ENCODE results near the gene PTPRC.
A peak's percentile ranks its signal among the peaks of the same experiment; 100 is the strongest.

The PTPRC gene

DNA sequence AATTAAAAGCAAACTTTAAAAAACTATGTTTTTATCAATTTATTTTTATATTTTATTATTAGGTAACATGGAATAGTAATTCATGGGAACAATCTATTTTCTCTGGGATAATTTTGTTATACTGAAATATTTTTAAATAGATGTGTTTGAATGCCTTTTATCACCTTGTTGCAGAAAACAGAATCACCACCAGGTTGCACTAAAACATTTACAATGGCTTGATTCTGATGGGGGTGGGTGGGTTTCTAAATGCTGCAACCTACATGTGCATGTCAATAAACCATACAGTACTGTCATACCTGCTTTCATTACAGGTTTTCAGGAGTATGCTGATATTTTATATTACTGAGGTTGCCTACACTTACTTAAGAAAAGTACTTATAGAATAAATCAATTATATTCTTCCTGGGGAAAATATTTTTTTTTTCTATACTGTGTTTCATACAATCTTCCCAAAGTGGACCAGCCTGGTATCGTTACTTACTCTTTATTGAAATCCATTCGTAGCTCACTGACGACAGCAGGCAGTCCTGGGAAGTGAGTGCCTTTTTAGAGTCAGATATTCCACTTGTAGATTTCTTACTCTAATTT is 132.8 kb downstream of the PTPRC start:
- Histone ChIP-seq H3K27ac (no peak overlapping the region), H3K4me2 (no peak overlapping the region), H3K27me3 (no peaks in the 10 kb centered on the region), H3K4me1 (peaks cover 14 to 43% (median 22%) of the 10 kb centered on the region in 10 experiments), H3K36me3 (no peaks in the 10 kb centered on the region), H3K9me3 (replicated peaks in 1 of 11) (peaks cover 0 to 9% (median 4%) of the 10 kb centered on the region in 11 experiments; a peak in 8 of 22 replicates), H3K9ac (no peak overlapping the region), H3K4me3 (no peak overlapping the region), H4K20me1 (no peaks in the 10 kb centered on the region)
- no peak for TF ChIP-seq Cebpa-rat (IDR thresholded peaks at IDR 0.05)

DNA sequence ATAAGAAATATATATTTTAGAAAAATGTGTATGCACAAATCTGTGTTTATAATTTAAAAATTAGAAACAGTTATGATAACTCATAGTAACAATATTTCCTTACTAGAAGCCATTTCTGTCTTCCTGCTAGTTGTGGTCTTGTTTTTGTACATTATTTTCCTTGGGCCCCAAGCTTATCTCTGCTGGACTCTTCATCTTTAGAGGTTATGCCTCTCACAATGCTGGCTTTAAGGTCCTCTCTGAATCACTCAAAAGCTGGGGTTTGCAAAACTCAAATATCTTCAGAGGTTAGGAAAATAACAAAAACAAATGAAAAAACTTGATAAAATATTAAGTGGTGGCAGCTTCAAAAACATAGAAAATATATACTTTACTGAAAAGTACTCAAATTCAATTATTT is 133.8 kb downstream of the PTPRC start:
- Histone ChIP-seq H4K20me1 (no peaks in the 10 kb centered on the region), H3K27me3 (no peaks in the 10 kb centered on the region), H3K9ac (no peak overlapping the region), H3K4me1 (peaks cover 15 to 52% (median 31%) of the 10 kb centered on the region in 10 experiments), H3K36me3 (no peaks in the 10 kb centered on the region), H3K9me3 (replicated peaks in 1 of 11) (peaks cover 0 to 9% (median 4%) of the 10 kb centered on the region in 11 experiments; a peak in 8 of 22 replicates), H3K27ac (no peak overlapping the region), H3K4me3 (no peak overlapping the region), H3K4me2 (peak overlapping the region in 3 of 11 experiments; percentile 34 to 87 (median 67); a peak in 4 of 22 replicates)
- TF ChIP-seq Cebpa-rat (IDR thresholded peaks at IDR 0.05): no peak

DNA sequence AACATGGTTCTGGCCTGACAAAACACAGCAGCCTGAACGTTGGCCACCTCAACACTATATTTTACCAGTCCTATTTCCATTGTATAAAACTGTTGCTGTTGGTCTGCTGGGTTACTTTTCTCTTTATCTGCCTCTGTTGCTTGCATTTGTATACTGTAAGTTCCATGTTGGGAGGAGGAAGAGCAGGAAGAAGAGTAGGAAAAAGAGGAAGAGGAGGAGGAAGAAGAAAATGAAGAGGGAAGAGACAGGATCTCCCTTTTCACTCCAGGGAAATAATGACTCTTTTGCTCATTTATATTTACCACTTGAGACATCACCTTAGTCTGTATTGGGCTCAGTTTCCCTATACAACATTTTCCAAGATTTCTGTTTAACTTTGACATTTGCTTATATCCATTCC is 134.2 kb downstream of the PTPRC start:
- H3K27me3 ChIP-seq: no peaks in the 10 kb centered on the region
- H3K4me1 ChIP-seq: peaks cover 15 to 56% (median 31%) of the 10 kb centered on the region in 10 experiments
- peaks cover 0 to 9% (median 4%) of the 10 kb centered on the region in 11 experiments; a peak in 8 of 22 replicates for H3K9me3 ChIP-seq (replicated peaks in 1 of 11)
- TF ChIP-seq Cebpa-rat (IDR thresholded peaks at IDR 0.05): no peak
- no peaks in the 10 kb centered on the region for H3K36me3 ChIP-seq
- H3K4me2 ChIP-seq: peak overlapping the region; percentile 8 to 87 (median 30); a peak in 15 of 22 replicates
- no peak overlapping the region for H3K27ac ChIP-seq
- no peak overlapping the region for H3K4me3 ChIP-seq
- H3K9ac ChIP-seq: no peak overlapping the region
- no peaks in the 10 kb centered on the region for H4K20me1 ChIP-seq

DNA sequence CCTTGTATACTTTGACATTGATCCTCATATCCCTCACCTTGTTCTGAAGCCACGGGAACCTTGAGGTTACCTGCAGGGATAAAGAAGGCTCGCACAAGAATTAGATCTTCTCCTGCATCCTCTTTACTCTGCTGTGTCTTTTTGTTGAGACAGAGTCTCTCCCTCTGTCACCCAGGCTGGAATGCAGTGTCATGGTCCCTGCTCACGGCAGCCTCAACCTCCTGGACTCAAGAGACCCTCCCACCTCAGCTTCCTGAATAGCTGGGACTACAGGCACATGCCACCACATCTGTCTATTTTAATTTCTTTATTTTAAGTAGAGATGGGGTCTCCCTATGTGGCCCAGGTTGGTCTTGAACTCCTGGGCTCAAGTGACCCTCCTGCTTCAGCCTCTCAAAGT is 134.7 kb downstream of the PTPRC start:
- Histone ChIP-seq H4K20me1 (no peaks in the 10 kb centered on the region), H3K9me3 (replicated peaks in 1 of 11) (peaks cover 0 to 9% (median 4%) of the 10 kb centered on the region in 11 experiments; a peak in 8 of 22 replicates), H3K4me2 (peak overlapping the region; percentile 8 to 87 (median 30); a peak in 18 of 22 replicates), H3K27ac (0 out of 22 replicates have a peak overlapping the region, but pooled peaks of 1 of the 11 experiments have one; percentile 3), H3K36me3 (no peaks in the 10 kb centered on the region), H3K27me3 (no peaks in the 10 kb centered on the region), H3K9ac (no peak overlapping the region), H3K4me1 (peaks cover 15 to 61% (median 31%) of the 10 kb centered on the region in 10 experiments), H3K4me3 (no peak overlapping the region)
- TF ChIP-seq Cebpa-rat (IDR thresholded peaks at IDR 0.05): no peak

DNA sequence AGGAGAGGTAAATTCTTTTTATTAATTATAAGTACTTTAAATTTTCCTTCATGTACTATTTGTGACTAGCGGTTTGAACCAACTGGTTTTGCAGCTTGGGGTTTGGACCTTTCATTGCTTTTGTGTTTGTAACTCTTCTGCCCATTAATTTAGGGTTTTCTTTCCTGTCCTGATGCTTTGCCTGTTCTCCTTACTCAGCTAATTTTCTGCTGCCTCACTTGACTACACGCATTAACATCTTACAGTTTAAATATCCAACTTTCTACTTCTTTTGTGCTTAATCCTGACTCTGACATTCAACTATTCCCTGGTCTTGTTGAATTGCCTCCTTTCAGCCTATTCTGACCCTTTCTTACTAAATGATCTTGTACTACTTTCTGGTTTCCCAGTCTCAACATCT is 135.6 kb downstream of the PTPRC start:
- Histone ChIP-seq H3K4me2 (peak overlapping the region in 3 of 11 experiments; percentile 34 to 87 (median 67); a peak in 6 of 22 replicates), H3K27ac (no peak overlapping the region), H3K9ac (no peak overlapping the region), H3K9me3 (replicated peaks in 1 of 11) (peaks cover 0 to 9% (median 4%) of the 10 kb centered on the region in 11 experiments; a peak in 8 of 22 replicates), H4K20me1 (no peaks in the 10 kb centered on the region), H3K36me3 (no peaks in the 10 kb centered on the region), H3K4me3 (no peak overlapping the region), H3K27me3 (no peaks in the 10 kb centered on the region), H3K4me1 (peaks cover 15 to 70% (median 31%) of the 10 kb centered on the region in 10 experiments)
- TF ChIP-seq Cebpa-rat (IDR thresholded peaks at IDR 0.05): no peak

DNA sequence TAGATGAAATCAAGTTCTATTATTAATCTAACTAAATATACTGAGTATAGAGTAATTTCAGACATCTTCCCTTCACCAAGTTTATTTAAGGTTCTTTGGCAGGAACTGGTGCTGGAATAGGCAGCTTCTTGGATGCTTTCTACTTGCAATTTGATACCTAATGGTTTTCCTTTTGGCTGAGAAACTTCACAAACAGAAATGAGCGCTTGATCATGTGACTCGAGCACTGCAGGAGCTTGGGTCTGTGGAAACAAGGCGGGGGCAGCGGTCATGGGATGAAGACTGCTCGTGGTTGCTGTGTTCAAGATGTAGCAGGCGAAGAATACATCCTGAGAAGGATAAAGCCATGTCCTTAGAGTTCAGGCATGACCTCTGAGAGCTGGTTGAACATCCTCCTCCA is 136.8 kb downstream of the PTPRC start:
- no peaks in the 10 kb centered on the region for H4K20me1 ChIP-seq
- H3K4me1 ChIP-seq: peaks cover 15 to 82% (median 31%) of the 10 kb centered on the region in 10 experiments
- no peak overlapping the region for H3K9ac ChIP-seq
- H3K4me3 ChIP-seq: no peak overlapping the region
- H3K9me3 ChIP-seq (replicated peaks in 1 of 11): peaks cover 0 to 9% (median 5%) of the 10 kb centered on the region in 11 experiments; a peak in 8 of 22 replicates
- H3K27me3 ChIP-seq: no peaks in the 10 kb centered on the region
- peak overlapping the region in 9 of 11 experiments; percentile 1 to 81 (median 73); a peak in 14 of 22 replicates for H3K27ac ChIP-seq
- no peak for TF ChIP-seq Cebpa-rat (IDR thresholded peaks at IDR 0.05)
- peak overlapping the region in 8 of 11 experiments; percentile 59 to 87 (median 69); a peak in 16 of 22 replicates for H3K4me2 ChIP-seq
- no peaks in the 10 kb centered on the region for H3K36me3 ChIP-seq

DNA sequence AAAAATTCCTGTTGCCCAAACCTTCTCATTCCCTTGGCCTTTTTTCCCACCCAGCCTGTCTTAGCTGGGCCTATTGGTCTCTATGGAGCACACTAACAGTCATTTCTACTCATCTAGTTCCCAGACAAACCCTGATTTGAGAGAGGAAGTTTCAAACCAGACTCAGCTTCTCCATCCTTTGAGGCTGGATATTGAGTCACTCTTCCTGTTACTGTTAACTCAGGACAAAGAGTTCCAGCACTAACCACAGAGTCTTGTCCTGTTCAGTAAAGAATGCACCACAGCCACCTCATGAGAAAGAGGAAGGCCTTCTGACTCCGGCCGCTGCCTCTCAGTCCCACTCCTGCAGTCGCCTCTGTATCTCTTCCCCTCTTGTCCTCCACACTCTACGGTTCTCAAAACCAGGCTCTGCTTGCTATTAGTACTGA is 137.8 kb downstream of the PTPRC start:
- no peak overlapping the region for H3K4me3 ChIP-seq
- H3K9me3 ChIP-seq (replicated peaks in 1 of 11): peaks cover 0 to 9% (median 5%) of the 10 kb centered on the region in 11 experiments; a peak in 8 of 22 replicates
- no peaks in the 10 kb centered on the region for H4K20me1 ChIP-seq
- H3K27me3 ChIP-seq: no peaks in the 10 kb centered on the region
- H3K27ac ChIP-seq: peak overlapping the region; percentile 1 to 81 (median 73); a peak in 19 of 22 replicates
- peak overlapping the region; percentile 20 to 87 (median 69) for H3K4me2 ChIP-seq
- TF ChIP-seq Cebpa-rat (IDR thresholded peaks at IDR 0.05): peak in 2 of 11 experiments; percentile 25 to 33; a peak in 2 of 22 replicates
- H3K36me3 ChIP-seq: no peaks in the 10 kb centered on the region
- peaks cover 15 to 89% (median 31%) of the 10 kb centered on the region in 10 experiments for H3K4me1 ChIP-seq
- peak overlapping the region in 5 of 11 experiments; percentile 2 to 56 (median 23); a peak in 5 of 22 replicates for H3K9ac ChIP-seq

DNA sequence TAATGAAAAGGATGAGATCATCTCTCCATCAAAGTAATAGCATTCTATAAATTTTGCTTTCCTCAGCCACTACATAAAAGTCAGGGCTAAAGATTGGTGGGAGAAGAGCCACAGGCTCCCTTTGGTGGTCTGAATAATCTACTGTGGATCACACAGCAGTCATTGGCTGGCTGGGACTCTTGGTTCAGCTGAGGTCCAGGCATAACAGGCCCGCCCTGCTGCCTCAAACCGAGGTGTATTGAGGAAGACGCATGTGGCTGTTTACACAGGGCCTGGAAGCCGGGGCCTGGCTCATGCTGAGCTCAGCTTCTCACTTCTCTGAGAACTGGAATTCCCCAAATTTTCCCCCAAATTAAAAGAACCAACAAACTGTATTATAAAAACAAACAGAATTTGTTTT is 139.2 kb downstream of the PTPRC start:
- H3K4me1 ChIP-seq: peaks cover 15 to 81% (median 30%) of the 10 kb centered on the region in 10 experiments
- peak overlapping the region in 4 of 11 experiments; percentile 64 to 81 (median 78); a peak in 7 of 22 replicates for H3K27ac ChIP-seq
- H4K20me1 ChIP-seq: no peaks in the 10 kb centered on the region
- peak overlapping the region in 2 of 11 experiments; percentile 18 to 45; a peak in 2 of 22 replicates for H3K9ac ChIP-seq
- peaks cover 0 to 9% (median 5%) of the 10 kb centered on the region in 11 experiments; a peak in 8 of 22 replicates for H3K9me3 ChIP-seq (replicated peaks in 1 of 11)
- H3K36me3 ChIP-seq: no peaks in the 10 kb centered on the region
- no peak for TF ChIP-seq Cebpa-rat (IDR thresholded peaks at IDR 0.05)
- H3K4me3 ChIP-seq: no peak overlapping the region
- H3K27me3 ChIP-seq: no peaks in the 10 kb centered on the region
- peak overlapping the region in 5 of 11 experiments; percentile 2 to 87 (median 73); a peak in 8 of 22 replicates for H3K4me2 ChIP-seq

DNA sequence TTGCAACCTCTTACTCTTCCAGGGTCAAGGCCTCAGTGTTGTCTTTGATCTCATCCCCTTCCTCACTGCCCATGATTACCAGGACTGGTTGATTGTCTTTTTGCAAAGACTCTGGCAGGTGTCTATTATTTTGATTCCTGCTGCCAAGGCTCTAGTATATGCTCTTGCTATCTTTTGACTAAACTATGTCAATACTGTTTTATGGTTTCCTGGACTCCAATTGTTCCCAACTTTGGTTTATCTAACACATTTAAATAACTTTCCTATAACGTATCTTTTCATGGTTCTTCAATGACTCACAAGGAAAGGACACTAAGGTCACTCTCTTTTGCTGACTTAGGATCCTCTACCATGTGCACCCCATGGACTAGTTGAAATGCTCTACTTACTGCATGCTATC is 141.5 kb downstream of the PTPRC start:
- H3K4me2 ChIP-seq: peak overlapping the region in 2 of 11 experiments; percentile 50 to 87; a peak in 4 of 22 replicates
- TF ChIP-seq Cebpa-rat (IDR thresholded peaks at IDR 0.05): no peak
- H4K20me1 ChIP-seq: no peaks in the 10 kb centered on the region
- no peak overlapping the region for H3K4me3 ChIP-seq
- H3K9me3 ChIP-seq (replicated peaks in 1 of 11): peaks cover 0 to 8% (median 5%) of the 10 kb centered on the region in 11 experiments; a peak in 8 of 22 replicates
- H3K27me3 ChIP-seq: no peaks in the 10 kb centered on the region
- H3K4me1 ChIP-seq: peaks cover 7 to 58% (median 22%) of the 10 kb centered on the region in 10 experiments; a peak in 18 of 20 replicates
- H3K9ac ChIP-seq: no peak overlapping the region
- H3K27ac ChIP-seq: no peak overlapping the region
- H3K36me3 ChIP-seq: no peaks in the 10 kb centered on the region

Data from BLaER1 treated with 17β-estradiol and CSF1 and Interleukin-3, amounts not matched to agents 10 nM and 100 nM (cell line).